GM12864 (cell line): ENCODE results near the gene CORO1A.

Experiments used
- DNase-seq: peaks from one replicate; pipeline ENCODE4 v3.0.0-alpha.2; 2011; ENCODE audit warnings: low read depth
- H3K4me3 ChIP-seq: 2 replicates; pipeline ENCODE4 v1.5.1; 2011; ENCODE audit warnings: mild to moderate bottlenecking, low read depth, low read length, control low read depth
- TF ChIP-seq, protein P1 (sequence below): IDR thresholded peaks from 2 replicates; pipeline ENCODE4 v1.5.1; 2011; ENCODE audit warnings: low read depth, mild to moderate bottlenecking, moderate library complexity, low read length, control low read depth, inconsistent platforms; ENCODE audit errors: missing control alignments

CORO1A gene

GRCh38 chr16:30143347-30143702 lies 40.1 kb upstream of the CORO1A start:
- H3K4me3 ChIP-seq = no peak overlapping the region
- TF ChIP-seq, protein P1, sequence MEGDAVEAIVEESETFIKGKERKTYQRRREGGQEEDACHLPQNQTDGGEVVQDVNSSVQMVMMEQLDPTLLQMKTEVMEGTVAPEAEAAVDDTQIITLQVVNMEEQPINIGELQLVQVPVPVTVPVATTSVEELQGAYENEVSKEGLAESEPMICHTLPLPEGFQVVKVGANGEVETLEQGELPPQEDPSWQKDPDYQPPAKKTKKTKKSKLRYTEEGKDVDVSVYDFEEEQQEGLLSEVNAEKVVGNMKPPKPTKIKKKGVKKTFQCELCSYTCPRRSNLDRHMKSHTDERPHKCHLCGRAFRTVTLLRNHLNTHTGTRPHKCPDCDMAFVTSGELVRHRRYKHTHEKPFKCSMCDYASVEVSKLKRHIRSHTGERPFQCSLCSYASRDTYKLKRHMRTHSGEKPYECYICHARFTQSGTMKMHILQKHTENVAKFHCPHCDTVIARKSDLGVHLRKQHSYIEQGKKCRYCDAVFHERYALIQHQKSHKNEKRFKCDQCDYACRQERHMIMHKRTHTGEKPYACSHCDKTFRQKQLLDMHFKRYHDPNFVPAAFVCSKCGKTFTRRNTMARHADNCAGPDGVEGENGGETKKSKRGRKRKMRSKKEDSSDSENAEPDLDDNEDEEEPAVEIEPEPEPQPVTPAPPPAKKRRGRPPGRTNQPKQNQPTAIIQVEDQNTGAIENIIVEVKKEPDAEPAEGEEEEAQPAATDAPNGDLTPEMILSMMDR = no peak
- DNase-seq = no peak

- no peak for DNase-seq
- no peak overlapping the region for H3K4me3 ChIP-seq
- TF ChIP-seq, protein P1 = no peak
These were observed 39.4 kb upstream of the CORO1A start for GRCh38 chr16:30144017-30144416.

DNA sequence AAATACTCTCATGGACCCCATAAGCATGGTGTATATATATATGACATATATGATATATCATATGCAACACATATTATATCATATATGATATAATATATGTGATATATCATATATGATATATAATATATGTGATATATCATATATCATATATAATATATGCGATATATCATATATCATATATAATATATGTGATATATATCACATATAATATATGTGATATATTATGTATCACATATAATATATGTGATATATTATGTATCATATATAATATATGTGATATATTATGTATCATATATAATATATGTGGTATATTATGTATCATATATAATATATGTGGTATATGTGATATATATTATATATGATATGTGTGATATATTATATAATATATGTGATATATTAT lies 38.5 kb upstream of the CORO1A start:
- H3K4me3 ChIP-seq = no peak overlapping the region
- DNase-seq = no peak
- TF ChIP-seq, protein P1 = no peak

DNA sequence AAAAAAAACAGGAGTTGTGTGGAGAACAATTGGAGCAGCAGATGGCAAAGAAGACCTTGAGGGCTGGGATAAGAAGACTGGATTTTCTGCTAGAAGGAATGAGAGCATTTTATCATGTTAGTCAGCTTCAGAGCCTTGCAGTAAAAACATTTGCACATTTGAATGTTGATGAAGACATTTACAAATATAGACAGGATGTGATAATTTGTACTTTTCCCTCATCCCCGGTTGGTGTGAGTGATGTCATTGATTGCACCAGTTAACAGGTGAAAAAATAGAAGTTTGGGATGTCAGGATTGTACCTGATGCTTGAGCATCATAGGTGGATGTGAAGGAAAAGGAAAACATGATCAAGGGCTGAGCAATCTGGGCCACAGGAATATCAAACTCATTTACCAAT lies 37.7 kb upstream of the CORO1A start:
- no peak for DNase-seq
- H3K4me3 ChIP-seq = no peak overlapping the region
- TF ChIP-seq, protein P1 = no peak

DNA sequence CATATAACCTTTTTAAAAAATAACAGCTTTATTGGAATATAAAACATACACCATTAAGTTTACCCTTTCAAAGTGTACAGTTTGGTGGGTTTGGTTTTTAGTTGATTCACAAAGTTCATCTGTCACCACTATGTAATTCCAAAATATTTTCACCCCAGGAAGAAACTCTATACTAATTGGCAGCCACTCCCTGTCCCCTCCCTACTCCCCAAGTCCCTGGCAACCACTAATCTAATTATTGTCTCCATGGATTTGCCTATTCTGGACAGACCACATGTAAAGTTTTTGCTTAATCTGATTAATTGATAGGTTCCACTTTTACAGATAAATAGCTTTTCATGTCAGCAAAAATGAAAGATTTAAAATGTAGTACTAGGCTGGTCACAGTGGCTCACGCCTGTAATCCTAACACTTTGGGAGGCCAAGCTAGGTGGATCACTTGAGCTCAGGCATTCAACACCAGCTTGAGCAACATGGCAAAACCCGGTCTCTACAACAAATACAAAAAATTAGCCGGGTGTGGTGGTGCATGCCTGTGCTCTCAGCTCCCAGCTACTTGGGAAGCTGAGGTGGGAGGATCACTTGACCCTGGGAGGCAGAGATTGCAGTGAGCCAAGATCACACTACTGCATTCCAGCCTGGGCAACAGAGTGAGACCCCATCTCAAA lies 35.4 kb upstream of the CORO1A start:
- TF ChIP-seq, protein P1 = no peak
- no peak overlapping the region for H3K4me3 ChIP-seq
- DNase-seq = no peak

DNA sequence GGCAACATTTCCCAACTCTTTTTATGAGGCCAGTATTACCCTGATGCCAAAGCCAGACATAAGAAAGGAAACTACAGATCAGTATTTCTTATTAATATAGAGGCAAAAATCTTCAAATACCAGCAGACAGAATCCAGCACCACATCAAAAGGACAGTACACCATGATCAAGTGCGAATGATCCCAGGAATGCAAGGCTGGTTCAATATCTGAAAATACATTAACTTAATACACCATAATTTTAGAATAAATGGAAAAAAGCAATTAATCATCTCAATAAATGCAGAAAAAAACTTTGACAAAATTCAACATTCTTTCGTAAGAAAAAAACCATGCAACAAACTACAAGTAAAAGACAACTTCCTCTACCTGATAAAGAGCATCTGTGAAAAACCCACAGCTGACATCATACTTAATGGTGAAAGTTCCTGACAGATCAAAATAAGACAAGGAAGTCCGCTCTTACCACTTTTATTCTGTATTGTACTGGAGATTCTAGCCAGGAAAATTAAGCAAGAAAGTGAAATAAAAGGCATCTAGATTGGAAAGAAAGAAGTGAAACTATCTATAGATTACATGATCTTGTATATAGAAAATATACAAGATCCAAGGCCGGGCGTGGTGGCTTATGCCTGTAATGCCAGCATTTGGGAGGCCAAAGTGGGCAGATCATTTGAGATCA lies 34.0 kb upstream of the CORO1A start:
- no peak overlapping the region for H3K4me3 ChIP-seq
- TF ChIP-seq, protein P1 = no peak
- no peak for DNase-seq

DNA sequence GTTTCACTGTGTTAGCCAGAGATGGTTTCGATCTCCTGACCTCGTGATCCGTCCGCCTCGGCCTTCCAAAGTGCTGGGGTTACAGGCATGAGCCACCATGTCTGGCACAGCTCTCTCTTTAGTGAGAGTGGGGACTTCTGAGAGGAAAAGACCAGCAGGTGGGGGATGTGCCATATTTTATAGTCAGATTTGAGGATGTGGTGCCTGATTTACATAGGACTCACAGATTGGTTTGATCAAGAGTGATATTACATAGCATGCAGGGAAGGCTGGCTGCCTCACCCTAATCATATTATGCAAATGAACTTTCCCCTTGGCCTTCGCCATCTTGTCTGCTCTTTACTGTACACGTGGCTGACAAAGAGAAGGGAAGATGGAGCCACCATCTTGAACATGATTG lies 32.3 kb upstream of the CORO1A start:
- DNase-seq = no peak
- no peak overlapping the region for H3K4me3 ChIP-seq
- TF ChIP-seq, protein P1 = no peak
